ENCODE results near the gene SPATA20. TPM values are rescaled to one million over a fixed set of nuclear protein-coding genes. Genes with fewer than 3 reads are reported as not detected.

The SPATA20 gene
- total RNA-seq, 1 donor from 2014 or later = 45.9 TPM

GRCh38 chr17:50557630-50558029 is 10.7 kb downstream of the SPATA20 start:
- no peak for DNase-seq (ENCODE audit: low read depth)

GRCh38 chr17:50558091-50558490 is 11.1 kb downstream of the SPATA20 start:
- no peak for DNase-seq (ENCODE audit: low read depth)

- DNase-seq (ENCODE audit: low read depth) = no peak
These were observed 11.6 kb downstream of the SPATA20 start for GRCh38 chr17:50558581-50558940.

GRCh38 chr17:50558941-50559614 is 12.1 kb downstream of the SPATA20 start:
- DNase-seq (ENCODE audit: low read depth) = no peak

GRCh38 chr17:50559674-50560184 is 12.8 kb downstream of the SPATA20 start:
- DNase-seq (ENCODE audit: low read depth) = peak; percentile 15

GRCh38 chr17:50560185-50560824 is 13.3 kb downstream of the SPATA20 start, which contains the start of gene CACNA1G:
Gene CACNA1G, plus strand, starts transcription at chr17:50560715. Its CDS starts 745 bp downstream, at chr17:50561460.
- DNase-seq (ENCODE audit: low read depth) = peak; percentile 84

GRCh38 chr17:50560931-50561745 is 14.2 kb downstream of the SPATA20 start:
- no peak for DNase-seq (ENCODE audit: low read depth)

GRCh38 chr17:50561746-50562141 is 14.8 kb downstream of the SPATA20 start:
- no peak for DNase-seq (ENCODE audit: low read depth)

- no peak for DNase-seq (ENCODE audit: low read depth)
These were observed 15.5 kb downstream of the SPATA20 start for GRCh38 chr17:50562242-50563091.

GRCh38 chr17:50563092-50563511 is 16.1 kb downstream of the SPATA20 start:
- DNase-seq (ENCODE audit: low read depth) = no peak

- DNase-seq (ENCODE audit: low read depth) = peak; percentile 43
These were observed 17.9 kb downstream of the SPATA20 start for GRCh38 chr17:50564916-50565315.

GRCh38 chr17:50565402-50566350 is 18.7 kb downstream of the SPATA20 start:
- no peak for DNase-seq (ENCODE audit: low read depth)

GRCh38 chr17:50566886-50567285 is 19.9 kb downstream of the SPATA20 start:
- DNase-seq (ENCODE audit: low read depth) = no peak

GRCh38 chr17:50568659-50569058 is 21.7 kb downstream of the SPATA20 start:
- no peak for DNase-seq (ENCODE audit: low read depth)

- no peak for DNase-seq (ENCODE audit: low read depth)
These were observed 22.6 kb downstream of the SPATA20 start for GRCh38 chr17:50569592-50569991.

GRCh38 chr17:50570032-50570431 is 23.1 kb downstream of the SPATA20 start:
- no peak for DNase-seq (ENCODE audit: low read depth)

GRCh38 chr17:50570528-50570927 is 23.6 kb downstream of the SPATA20 start:
- no peak for DNase-seq (ENCODE audit: low read depth)

- DNase-seq (ENCODE audit: low read depth) = no peak
These were observed 24.7 kb downstream of the SPATA20 start for GRCh38 chr17:50571681-50572080.

GRCh38 chr17:50572541-50572940 is 25.6 kb downstream of the SPATA20 start:
- no peak for DNase-seq (ENCODE audit: low read depth)

Data from myocyte (in vitro differentiated cells).